Measurements from ENCODE around the gene RTEL1.

The RTEL1 gene

DNA sequence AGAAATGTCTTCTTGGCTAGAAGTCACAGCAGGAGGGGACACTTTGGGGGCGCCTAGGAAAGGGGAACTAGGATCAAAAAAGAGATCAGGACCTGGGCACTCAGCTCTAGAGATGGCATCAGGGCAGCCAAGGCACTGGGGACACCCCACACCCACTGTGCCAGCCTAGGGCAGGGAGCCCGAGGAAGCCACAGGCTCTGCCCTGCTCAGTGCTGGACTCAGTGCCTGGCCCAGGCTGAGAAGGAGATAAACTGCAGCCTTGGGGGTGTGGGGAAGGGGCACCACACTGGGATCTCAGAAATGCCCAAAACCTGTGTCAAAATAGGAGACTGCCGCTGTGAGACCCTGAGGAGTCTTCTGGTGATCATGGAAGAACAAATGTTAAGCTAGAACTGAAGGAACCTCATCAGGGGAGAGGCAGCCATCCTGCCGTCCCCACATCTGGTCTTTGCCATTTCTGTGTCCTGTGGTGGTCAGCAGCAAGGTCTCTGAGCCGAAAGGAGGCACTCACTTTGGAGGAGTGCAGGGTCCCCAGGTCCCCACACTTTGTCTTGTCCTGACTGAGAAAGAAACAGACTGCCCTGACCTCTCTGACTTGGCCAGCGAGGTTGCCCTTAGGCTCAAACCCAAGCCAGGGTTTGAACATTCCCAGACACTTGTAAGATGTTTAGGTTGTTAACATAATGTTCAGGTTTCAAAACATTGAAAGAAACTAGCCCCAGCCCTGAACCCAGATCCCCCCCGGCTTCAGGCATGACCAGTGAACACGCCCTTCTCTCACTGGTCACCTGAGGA, 47.3 kb downstream of the RTEL1 start:
- Histone ChIP-seq H2BK5ac (ENCODE audit: low read depth, low read length, poor library complexity) (no peak overlapping the region), H2BK120ac (ENCODE audit: insufficient read depth, low read length, poor library complexity) (no peak overlapping the region), H4K91ac (ENCODE audit: low read depth, low read length) (no peak overlapping the region), H3K4me2 (ENCODE audit: low read length) (no peak overlapping the region), H2AK5ac (ENCODE audit: low read length) (no peak overlapping the region), H2BK12ac (ENCODE audit: low read length) (no peak overlapping the region), H2AFZ (ENCODE audit: insufficient read depth, low read length, poor library complexity) (no peak overlapping the region), H4K8ac (ENCODE audit: low read depth, low read length) (no peak overlapping the region), H3K18ac (ENCODE audit: low read length) (no peak overlapping the region), H3K4me1 (ENCODE audit: control insufficient read depth in 1 of 2, insufficient read depth in 2 of 2, low read length in 2 of 2) (peaks cover 7 to 10% of the 10 kb centered on the region in 2 experiments), H3K27me3 (ENCODE audit: insufficient read depth, low read length) (no peaks in the 10 kb centered on the region), H3K36me3 (ENCODE audit: control insufficient read depth in 1 of 2, insufficient read depth in 2 of 2, low read length in 2 of 2) (peaks cover 41 to 43% of the 10 kb centered on the region in 2 experiments), H3K4me3 (ENCODE audit: low read depth, low read length) (no peak overlapping the region), H3K9me3 (ENCODE audit: insufficient read depth, low read depth, low read length) (peaks cover 3% of the 10 kb centered on the region), H3K27ac (ENCODE audit: low read depth, low read length) (no peak overlapping the region), H3K23ac (ENCODE audit: low read length) (no peak overlapping the region), H3K79me1 (ENCODE audit: low read length) (peaks cover 6% of the 10 kb centered on the region), H4K12ac (ENCODE audit: low read depth, low read length) (no peak overlapping the region), H3K14ac (ENCODE audit: low read length) (no peak overlapping the region), H3K9ac (ENCODE audit: low read length) (no peak overlapping the region), H3K79me2 (ENCODE audit: control insufficient read depth, insufficient read depth, low read length, poor library complexity) (peaks cover 20% of the 10 kb centered on the region), H3K4ac (ENCODE audit: low read depth, low read length) (no peak overlapping the region)
- no CpG with 5 or more reads among the region's 8 CpGs for WGBS (ENCODE audit: extremely low coverage, insufficient coverage, insufficient read length)
- DNase-seq, result no peak

DNA sequence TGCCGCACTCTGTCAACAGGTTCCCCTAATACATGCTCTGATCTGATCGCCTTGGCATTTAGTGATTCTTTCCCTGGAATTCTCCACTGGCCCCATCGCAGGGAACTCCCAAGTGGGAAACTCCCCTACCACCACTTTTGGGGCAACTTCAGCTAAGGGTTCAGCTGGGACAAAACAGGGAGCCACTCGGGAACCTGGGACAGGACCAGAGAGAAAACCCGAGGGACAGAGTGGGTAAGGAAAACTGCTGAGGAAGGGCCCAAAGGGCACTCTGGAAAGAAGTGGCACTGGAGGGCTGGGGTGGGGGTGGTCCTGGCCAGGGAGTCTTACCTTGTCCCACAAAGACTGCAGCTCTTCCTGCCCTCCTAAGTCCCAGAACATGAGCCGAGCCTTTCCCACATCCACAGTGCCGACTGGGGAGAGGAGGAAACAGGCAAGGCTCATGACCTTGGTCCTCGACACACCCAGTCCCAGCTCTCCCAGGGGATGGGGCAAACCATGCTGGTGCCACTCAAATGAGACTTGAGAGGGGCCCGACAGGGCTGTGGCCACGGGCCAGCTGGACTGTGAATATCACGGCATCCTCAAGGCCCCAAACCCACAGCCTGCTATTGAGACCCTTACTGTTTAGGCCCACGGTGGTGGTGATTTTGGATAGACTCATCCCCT, 48.0 kb downstream of the RTEL1 start:
- Histone ChIP-seq H4K91ac (ENCODE audit: low read depth, low read length) (no peak overlapping the region), H2BK5ac (ENCODE audit: low read depth, low read length, poor library complexity) (no peak overlapping the region), H3K9me3 (ENCODE audit: insufficient read depth, low read depth, low read length) (peaks cover 3% of the 10 kb centered on the region), H2BK12ac (ENCODE audit: low read length) (no peak overlapping the region), H2BK120ac (ENCODE audit: insufficient read depth, low read length, poor library complexity) (no peak overlapping the region), H4K12ac (ENCODE audit: low read depth, low read length) (no peak overlapping the region), H3K27me3 (ENCODE audit: insufficient read depth, low read length) (no peaks in the 10 kb centered on the region), H3K18ac (ENCODE audit: low read length) (no peak overlapping the region), H3K4me3 (ENCODE audit: low read depth, low read length) (no peak overlapping the region), H3K4me2 (ENCODE audit: low read length) (peak overlapping the region; percentile 91), H3K27ac (ENCODE audit: low read depth, low read length) (no peak overlapping the region), H3K23ac (ENCODE audit: low read length) (no peak overlapping the region), H3K9ac (ENCODE audit: low read length) (peak overlapping the region; percentile 10), H3K79me1 (ENCODE audit: low read length) (peaks cover 6% of the 10 kb centered on the region), H3K36me3 (ENCODE audit: control insufficient read depth in 1 of 2, insufficient read depth in 2 of 2, low read length in 2 of 2) (peaks cover 44 to 46% of the 10 kb centered on the region in 2 experiments), H3K79me2 (ENCODE audit: control insufficient read depth, insufficient read depth, low read length, poor library complexity) (peaks cover 20% of the 10 kb centered on the region), H4K8ac (ENCODE audit: low read depth, low read length) (no peak overlapping the region), H3K14ac (ENCODE audit: low read length) (no peak overlapping the region), H3K4ac (ENCODE audit: low read depth, low read length) (peak overlapping the region; percentile 49), H3K4me1 (ENCODE audit: control insufficient read depth in 1 of 2, insufficient read depth in 2 of 2, low read length in 2 of 2) (peaks cover 7 to 10% of the 10 kb centered on the region in 2 experiments), H2AFZ (ENCODE audit: insufficient read depth, low read length, poor library complexity) (no peak overlapping the region), H2AK5ac (ENCODE audit: low read length) (no peak overlapping the region)
- no peak for DNase-seq
- no CpG with 5 or more reads among the region's 12 CpGs for WGBS (ENCODE audit: extremely low coverage, insufficient coverage, insufficient read length)

DNA sequence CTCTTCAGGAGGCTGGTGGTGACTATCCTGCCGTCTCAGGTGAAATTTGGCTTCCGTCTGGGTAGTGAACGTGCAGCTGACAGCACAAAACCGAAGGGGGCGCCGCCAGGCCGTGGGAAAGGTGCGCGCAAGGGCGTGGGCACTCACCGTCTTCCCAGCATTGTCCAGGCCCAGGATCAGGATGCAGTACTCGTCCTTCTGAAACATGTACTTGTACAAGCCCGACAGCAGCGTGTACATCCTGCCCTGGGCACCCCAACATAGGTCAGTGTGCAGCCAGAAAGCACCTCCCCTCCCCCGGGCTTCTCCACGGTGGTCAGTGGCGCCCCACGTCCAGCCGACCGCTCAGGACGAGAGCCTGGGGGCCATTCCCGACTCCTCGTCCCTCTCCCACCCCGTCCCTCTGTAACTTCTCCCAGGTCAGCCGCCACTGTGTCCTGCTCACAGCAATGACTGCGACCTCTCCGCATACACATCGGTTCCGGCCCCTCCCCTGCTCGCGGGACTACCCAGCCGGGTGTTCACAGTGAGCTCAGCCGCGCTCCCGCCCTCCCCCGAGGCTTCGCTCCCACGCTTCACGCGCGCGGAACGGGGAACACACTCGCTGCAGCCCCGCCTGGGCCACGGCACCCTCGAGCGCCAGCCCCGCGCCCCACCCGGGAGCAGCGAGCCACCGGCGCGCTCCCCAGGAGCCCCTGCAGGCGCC, 48.9 kb downstream of the RTEL1 start:
- Histone ChIP-seq H4K12ac (ENCODE audit: low read depth, low read length) (peak overlapping the region; percentile 86), H3K9me3 (ENCODE audit: insufficient read depth, low read depth, low read length) (peaks cover 3% of the 10 kb centered on the region), H3K18ac (ENCODE audit: low read length) (peak overlapping the region; percentile 79), H3K4me1 (ENCODE audit: control insufficient read depth in 1 of 2, insufficient read depth in 2 of 2, low read length in 2 of 2) (peaks cover 7 to 10% of the 10 kb centered on the region in 2 experiments), H2BK5ac (ENCODE audit: low read depth, low read length, poor library complexity) (no peak overlapping the region), H3K79me1 (ENCODE audit: low read length) (peaks cover 6% of the 10 kb centered on the region), H2AFZ (ENCODE audit: insufficient read depth, low read length, poor library complexity) (peak overlapping the region; percentile 72), H3K9ac (ENCODE audit: low read length) (peak overlapping the region; percentile 91), H2AK5ac (ENCODE audit: low read length) (peak overlapping the region; percentile 1), H3K4ac (ENCODE audit: low read depth, low read length) (peak overlapping the region; percentile 89), H3K36me3 (ENCODE audit: control insufficient read depth in 1 of 2, insufficient read depth in 2 of 2, low read length in 2 of 2) (peaks cover 50% of the 10 kb centered on the region in 2 experiments), H2BK12ac (ENCODE audit: low read length) (no peak overlapping the region), H3K4me3 (ENCODE audit: low read depth, low read length) (peak overlapping the region; percentile 96), H3K27ac (ENCODE audit: low read depth, low read length) (no peak overlapping the region), H3K23ac (ENCODE audit: low read length) (no peak overlapping the region), H4K91ac (ENCODE audit: low read depth, low read length) (peak overlapping the region; percentile 83), H3K14ac (ENCODE audit: low read length) (peak overlapping the region; percentile 83), H4K8ac (ENCODE audit: low read depth, low read length) (peak overlapping the region; percentile 89), H3K27me3 (ENCODE audit: insufficient read depth, low read length) (no peaks in the 10 kb centered on the region), H3K4me2 (ENCODE audit: low read length) (peak overlapping the region; percentile 91), H2BK120ac (ENCODE audit: insufficient read depth, low read length, poor library complexity) (peak overlapping the region; percentile 50), H3K79me2 (ENCODE audit: control insufficient read depth, insufficient read depth, low read length, poor library complexity) (peaks cover 20% of the 10 kb centered on the region)
- WGBS (ENCODE audit: extremely low coverage, insufficient coverage, insufficient read length), result no CpG with 5 or more reads among the region's 56 CpGs
- DNase-seq, result peak in 1 of 2 donors; percentile 52

DNA sequence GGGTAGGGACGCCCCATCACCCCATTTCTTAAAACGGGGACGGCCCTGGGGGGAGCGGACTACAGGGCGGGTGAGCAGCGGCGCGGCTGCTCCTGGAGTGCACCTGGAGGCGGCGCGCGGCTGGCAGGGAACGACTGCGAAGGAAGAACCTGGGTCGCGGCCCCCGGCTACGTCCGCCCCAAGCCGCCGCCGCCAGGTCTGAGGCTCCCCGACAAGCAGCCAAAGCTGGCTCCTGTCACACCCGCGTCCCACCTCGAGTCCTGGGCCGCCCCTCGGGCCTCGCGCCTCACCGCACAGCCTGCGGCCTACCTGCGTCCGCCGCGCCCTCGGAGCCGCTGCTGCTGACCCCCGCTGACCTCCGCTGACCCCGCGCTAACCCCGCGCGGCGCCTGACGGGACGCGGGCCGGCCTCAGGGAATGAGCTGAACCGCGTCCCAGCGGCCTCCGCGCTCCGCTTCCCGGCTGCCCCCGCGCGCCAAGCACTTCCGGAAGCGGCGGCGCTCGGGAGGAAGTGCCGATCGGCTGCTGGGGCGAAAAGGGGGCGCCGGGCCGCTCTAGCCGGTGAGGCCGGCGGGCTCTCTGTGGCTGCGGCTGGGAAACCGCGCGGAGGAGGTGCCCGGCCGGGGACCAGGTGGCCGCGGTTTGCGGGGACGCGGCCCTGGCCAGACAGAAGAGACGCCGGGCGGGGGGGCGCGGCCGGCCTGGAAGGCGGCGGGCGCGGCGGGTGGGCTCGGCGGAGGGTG, 49.6 kb downstream of the RTEL1 start, which contains the start of the genes ARFRP1 and ZGPAT:
TSS of gene ARFRP1 (minus strand) at position 419 of the 743 bp plus-strand sequence. CDS start 885 bp downstream, outside the sequence.
TSS of gene ZGPAT (plus strand) at position 482 of the 743 bp plus-strand sequence. CDS start 542 bp downstream, outside the sequence.
- H3K36me3 ChIP-seq (ENCODE audit: control insufficient read depth in 1 of 2, insufficient read depth in 2 of 2, low read length in 2 of 2), result peaks cover 53% of the 10 kb centered on the region in 2 experiments
- peak within 1 kb of the TSS; percentile 89 for H4K8ac ChIP-seq (ENCODE audit: low read depth, low read length)
- peak within 1 kb of the TSS; percentile 83 for H3K14ac ChIP-seq (ENCODE audit: low read length)
- H3K4me1 ChIP-seq (ENCODE audit: control insufficient read depth in 1 of 2, insufficient read depth in 2 of 2, low read length in 2 of 2), result peaks cover 7 to 10% of the 10 kb centered on the region in 2 experiments
- peak within 1 kb of the TSS; percentile 83 for H4K91ac ChIP-seq (ENCODE audit: low read depth, low read length)
- H3K4me2 ChIP-seq (ENCODE audit: low read length), result peak within 1 kb of the TSS; percentile 91
- peak within 1 kb of the TSS; percentile 28 for H3K27ac ChIP-seq (ENCODE audit: low read depth, low read length)
- no peak within 1 kb of the TSS for H3K23ac ChIP-seq (ENCODE audit: low read length)
- H3K79me1 ChIP-seq (ENCODE audit: low read length), result peaks cover 6% of the 10 kb centered on the region
- H3K27me3 ChIP-seq (ENCODE audit: insufficient read depth, low read length), result no peaks in the 10 kb centered on the region
- H3K18ac ChIP-seq (ENCODE audit: low read length), result peak within 1 kb of the TSS; percentile 79
- H3K79me2 ChIP-seq (ENCODE audit: control insufficient read depth, insufficient read depth, low read length, poor library complexity), result peaks cover 20% of the 10 kb centered on the region
- H2BK12ac ChIP-seq (ENCODE audit: low read length), result no peak within 1 kb of the TSS
- peaks cover 3% of the 10 kb centered on the region for H3K9me3 ChIP-seq (ENCODE audit: insufficient read depth, low read depth, low read length)
- peak within 1 kb of the TSS; percentile 89 for H3K4ac ChIP-seq (ENCODE audit: low read depth, low read length)
- H2BK120ac ChIP-seq (ENCODE audit: insufficient read depth, low read length, poor library complexity), result peak within 1 kb of the TSS; percentile 50
- peak within 1 kb of the TSS; percentile 91 for H3K9ac ChIP-seq (ENCODE audit: low read length)
- peak within 1 kb of the TSS; percentile 86 for H4K12ac ChIP-seq (ENCODE audit: low read depth, low read length)
- H2BK5ac ChIP-seq (ENCODE audit: low read depth, low read length, poor library complexity), result no peak within 1 kb of the TSS
- H3K4me3 ChIP-seq (ENCODE audit: low read depth, low read length), result peak within 1 kb of the TSS; percentile 96
- no CpG with 5 or more reads among the region's 98 CpGs for WGBS (ENCODE audit: extremely low coverage, insufficient coverage, insufficient read length)
- DNase-seq, result peak; percentile 79 to 87
- peak within 1 kb of the TSS; percentile 6 for H2AK5ac ChIP-seq (ENCODE audit: low read length)
- H2AFZ ChIP-seq (ENCODE audit: insufficient read depth, low read length, poor library complexity), result peak within 1 kb of the TSS; percentile 72

Data from trophoblast cell (in vitro differentiated cells and primary cell).